Measurements from ENCODE around the gene PCDHB16. TPM values are rescaled to one million over a fixed set of nuclear protein-coding genes. Genes with fewer than 3 reads are reported as not detected.
"Not testable (repeated sequence)": the region's sequence is repeated elsewhere in the genome, so short reads cannot be mapped to it uniquely, and the experiment has no call there.

Gene PCDHB16
- total RNA-seq, 1 experiment from 2014 or later, result 6.5 TPM

DNA sequence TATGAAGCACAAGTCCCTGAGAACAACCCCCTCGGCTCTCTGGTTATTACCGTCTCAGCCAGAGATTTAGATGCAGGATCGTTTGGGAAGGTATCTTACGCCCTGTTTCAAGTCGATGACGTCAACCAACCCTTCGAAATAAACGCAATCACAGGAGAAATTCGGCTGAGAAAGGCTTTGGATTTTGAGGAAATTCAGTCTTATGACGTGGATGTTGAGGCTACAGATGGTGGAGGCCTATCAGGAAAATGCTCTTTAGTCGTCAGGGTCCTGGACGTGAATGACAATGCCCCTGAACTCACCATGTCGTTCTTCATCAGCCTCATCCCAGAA is 31.2 kb upstream of the PCDHB16 start:
- no peaks in the 10 kb centered on the region for H3K79me2 ChIP-seq (ENCODE audit: insufficient read depth, low read length)
- H2AFZ ChIP-seq (ENCODE audit: low read length), result no peak overlapping the region
- no peak overlapping the region for H2BK12ac ChIP-seq (ENCODE audit: insufficient read length, low read depth, low read length)
- H2AK5ac ChIP-seq (ENCODE audit: insufficient read length, low read length), result no peak overlapping the region
- peaks cover 9% of the 10 kb centered on the region for H3K9me3 ChIP-seq (ENCODE audit: control insufficient read depth, low read depth, low read length)
- no peak overlapping the region for H3K23ac ChIP-seq (ENCODE audit: insufficient read length, low read depth, low read length)
- no peak overlapping the region for H3K18ac ChIP-seq (ENCODE audit: insufficient read length, low read depth, low read length)
- no peak for DNase-seq
- H4K5ac ChIP-seq (ENCODE audit: insufficient read length, low read depth, low read length), result no peak overlapping the region
- no peaks in the 10 kb centered on the region for H3K79me1 ChIP-seq (ENCODE audit: insufficient read depth, low read depth, low read length, poor library complexity, severe bottlenecking)
- no peak overlapping the region for H2BK20ac ChIP-seq (ENCODE audit: low read depth, low read length, poor library complexity, severe bottlenecking)
- H3K27me3 ChIP-seq (ENCODE audit: insufficient read depth, low read length), result no peaks in the 10 kb centered on the region
- H4K8ac ChIP-seq (replicated peaks; ENCODE audit: insufficient read length, low read depth, low read length), result no peak overlapping the region
- H4K91ac ChIP-seq (ENCODE audit: insufficient read length, low read depth, low read length), result no peak overlapping the region
- Mint-ChIP-seq H3K27ac (no peak overlapping the region), H3K27me3 (ENCODE audit: low read depth) (peaks cover 10% of the 10 kb centered on the region), H3K9me3 (peaks cover 27 to 31% of the 10 kb centered on the region in 2 experiments), H3K36me3 (ENCODE audit: insufficient read depth in 1 of 3, low read depth in 3 of 3) (peaks cover 1 to 20% (median 2%) of the 10 kb centered on the region in 3 experiments; a peak in 5 of 7 replicates), H3K4me1 (no peaks in the 10 kb centered on the region), H3K4me3 (no peak overlapping the region)
- H3K56ac ChIP-seq (ENCODE audit: insufficient read length, low read depth, low read length), result no peak overlapping the region
- H3K23me2 ChIP-seq (ENCODE audit: insufficient read length, low read depth, low read length, poor library complexity, severe bottlenecking), result no peaks in the 10 kb centered on the region
- no CpG with 5 or more reads among the region's 13 CpGs for WGBS (ENCODE audit: extremely low coverage, insufficient read length, low lambda C conversion rate)
- no peak overlapping the region for H2BK5ac ChIP-seq (ENCODE audit: insufficient read length, low read length)
- no peak overlapping the region for H3K27ac ChIP-seq (ENCODE audit: insufficient read length, low read depth, low read length)
- H3K14ac ChIP-seq (ENCODE audit: insufficient read depth, low read length), result no peak overlapping the region; the same call in 1 of the 2 replicates
- no peak overlapping the region for H3K4ac ChIP-seq (ENCODE audit: low read depth, low read length)
- no peaks in the 10 kb centered on the region for H3K4me1 ChIP-seq (ENCODE audit: insufficient read depth, low read length)
- no peak overlapping the region for H2BK15ac ChIP-seq (ENCODE audit: low read depth, low read length)
- H3K9ac ChIP-seq (ENCODE audit: extremely low read depth, insufficient read length, low read length), result no peak overlapping the region
- H4K20me1 ChIP-seq (ENCODE audit: control insufficient read depth, insufficient read depth, insufficient read length), result no peaks in the 10 kb centered on the region
- TF ChIP-seq, protein P1, sequence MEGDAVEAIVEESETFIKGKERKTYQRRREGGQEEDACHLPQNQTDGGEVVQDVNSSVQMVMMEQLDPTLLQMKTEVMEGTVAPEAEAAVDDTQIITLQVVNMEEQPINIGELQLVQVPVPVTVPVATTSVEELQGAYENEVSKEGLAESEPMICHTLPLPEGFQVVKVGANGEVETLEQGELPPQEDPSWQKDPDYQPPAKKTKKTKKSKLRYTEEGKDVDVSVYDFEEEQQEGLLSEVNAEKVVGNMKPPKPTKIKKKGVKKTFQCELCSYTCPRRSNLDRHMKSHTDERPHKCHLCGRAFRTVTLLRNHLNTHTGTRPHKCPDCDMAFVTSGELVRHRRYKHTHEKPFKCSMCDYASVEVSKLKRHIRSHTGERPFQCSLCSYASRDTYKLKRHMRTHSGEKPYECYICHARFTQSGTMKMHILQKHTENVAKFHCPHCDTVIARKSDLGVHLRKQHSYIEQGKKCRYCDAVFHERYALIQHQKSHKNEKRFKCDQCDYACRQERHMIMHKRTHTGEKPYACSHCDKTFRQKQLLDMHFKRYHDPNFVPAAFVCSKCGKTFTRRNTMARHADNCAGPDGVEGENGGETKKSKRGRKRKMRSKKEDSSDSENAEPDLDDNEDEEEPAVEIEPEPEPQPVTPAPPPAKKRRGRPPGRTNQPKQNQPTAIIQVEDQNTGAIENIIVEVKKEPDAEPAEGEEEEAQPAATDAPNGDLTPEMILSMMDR (conservative IDR thresholded peaks at IDR 0.05), result no peak
- no peak overlapping the region for H3T11ph ChIP-seq (ENCODE audit: low read length)
- no peak overlapping the region for H3K4me2 ChIP-seq (ENCODE audit: insufficient read depth, insufficient read length, low read length)
- H2BK120ac ChIP-seq (ENCODE audit: low read depth, low read length, poor library complexity, severe bottlenecking), result no peak overlapping the region

DNA sequence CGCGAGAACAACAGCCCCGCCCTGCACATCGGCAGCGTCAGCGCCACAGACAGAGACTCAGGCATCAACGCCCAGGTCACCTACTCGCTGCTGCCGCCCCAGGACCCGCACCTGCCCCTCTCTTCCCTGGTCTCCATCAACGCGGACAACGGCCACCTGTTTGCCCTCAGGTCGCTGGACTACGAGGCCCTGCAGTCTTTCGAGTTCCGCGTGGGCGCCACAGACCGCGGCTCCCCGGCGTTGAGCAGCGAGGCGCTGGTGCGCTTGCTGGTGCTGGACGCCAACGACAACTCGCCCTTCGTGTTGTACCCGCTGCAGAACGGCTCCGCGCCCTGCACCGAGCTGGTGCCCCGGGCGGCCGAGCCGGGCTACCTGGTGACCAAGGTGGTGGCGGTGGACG is 30.6 kb upstream of the PCDHB16 start:
- Mint-ChIP-seq H3K36me3 (ENCODE audit: insufficient read depth in 1 of 3, low read depth in 3 of 3) (peaks cover 1 to 22% (median 3%) of the 10 kb centered on the region in 3 experiments; a peak in 5 of 7 replicates), H3K9me3 (peaks cover 33 to 36% of the 10 kb centered on the region in 2 experiments)
- not testable (repeated sequence) for H2BK15ac ChIP-seq (ENCODE audit: low read depth, low read length); H3K9me3 ChIP-seq (ENCODE audit: control insufficient read depth, low read depth, low read length); H3K27ac Mint-ChIP-seq; H3K4me2 ChIP-seq (ENCODE audit: insufficient read depth, insufficient read length, low read length); H3K4me3 Mint-ChIP-seq; H3K56ac ChIP-seq (ENCODE audit: insufficient read length, low read depth, low read length); H3K27me3 ChIP-seq (ENCODE audit: insufficient read depth, low read length); H3K27me3 Mint-ChIP-seq (ENCODE audit: low read depth); H3K23ac ChIP-seq (ENCODE audit: insufficient read length, low read depth, low read length); H4K20me1 ChIP-seq (ENCODE audit: control insufficient read depth, insufficient read depth, insufficient read length); H2BK5ac ChIP-seq (ENCODE audit: insufficient read length, low read length); H3K79me1 ChIP-seq (ENCODE audit: insufficient read depth, low read depth, low read length, poor library complexity, severe bottlenecking); H3K14ac ChIP-seq (ENCODE audit: insufficient read depth, low read length); H2BK12ac ChIP-seq (ENCODE audit: insufficient read length, low read depth, low read length); H3K79me2 ChIP-seq (ENCODE audit: insufficient read depth, low read length); H4K5ac ChIP-seq (ENCODE audit: insufficient read length, low read depth, low read length); H3K27ac ChIP-seq (ENCODE audit: insufficient read length, low read depth, low read length); H2BK20ac ChIP-seq (ENCODE audit: low read depth, low read length, poor library complexity, severe bottlenecking); H2AK5ac ChIP-seq (ENCODE audit: insufficient read length, low read length); H4K91ac ChIP-seq (ENCODE audit: insufficient read length, low read depth, low read length); H2BK120ac ChIP-seq (ENCODE audit: low read depth, low read length, poor library complexity, severe bottlenecking); H3T11ph ChIP-seq (ENCODE audit: low read length); H2AFZ ChIP-seq (ENCODE audit: low read length); H3K23me2 ChIP-seq (ENCODE audit: insufficient read length, low read depth, low read length, poor library complexity, severe bottlenecking); H3K4me1 ChIP-seq (ENCODE audit: insufficient read depth, low read length); H3K18ac ChIP-seq (ENCODE audit: insufficient read length, low read depth, low read length); H3K4me1 Mint-ChIP-seq; H4K8ac ChIP-seq (replicated peaks; ENCODE audit: insufficient read length, low read depth, low read length); H3K4ac ChIP-seq (ENCODE audit: low read depth, low read length); H3K9ac ChIP-seq (ENCODE audit: extremely low read depth, insufficient read length, low read length); DNase-seq
- WGBS (ENCODE audit: extremely low coverage, insufficient read length, low lambda C conversion rate), result no CpG with 5 or more reads among the region's 41 CpGs
